Stomach (tissue), 9 donors: Measurements from ENCODE around the gene SYDE1. TPM values are rescaled to one million over a fixed set of nuclear protein-coding genes. Genes with fewer than 3 reads are reported as not detected.

Experiments used
- DNase-seq, 2 donors: peaks; one replicate each; pipeline versions ENCODE4 v3.0.0 to v3.0.0-alpha.2; 2013 to 2019
- H3K27ac ChIP-seq, 5 donors: fragments of 200-600 bp in 4 of 5; sonication (generic) in 4 of 5; one replicate each; pipeline ENCODE4 v1.5.1; 2013 to 2019; ENCODE audit warnings: mild to moderate bottlenecking in 1 of 5, moderate library complexity in 1 of 5
- H3K27me3 ChIP-seq, 3 donors: fragments of 200-600 bp; sonication (generic); one replicate each; pipeline ENCODE4 v1.5.1; 2017 to 2019; ENCODE audit warnings: mixed run types in 1 of 3
- H3K36me3 ChIP-seq, 4 donors: fragments of 200-600 bp; sonication (generic); 1 replicate in 3 of 4; 2 replicates in 1 of 4; pipeline ENCODE4 v1.5.1; 2016 to 2019
- H3K4me1 ChIP-seq, 4 donors: fragments of 200-600 bp; sonication (generic); one replicate each; pipeline ENCODE4 v1.5.1; 2016 to 2019
- H3K4me3 ChIP-seq, 4 donors: fragments of 200-600 bp; sonication (generic) in 3 of 4; one replicate each; pipeline ENCODE4 v1.5.1; 2016 to 2019; ENCODE audit warnings: mild to moderate bottlenecking in 1 of 4
- H3K9me3 ChIP-seq, 4 donors: fragments of 200-600 bp; sonication (generic); one replicate each; pipeline ENCODE4 v1.5.1; 2016 to 2019
- CTCF ChIP-seq, 7 experiments: fragments of 450-650 bp in 4 of 7; fragments of 200-600 bp in 3 of 7; sonication (generic) in 3 of 7; IDR thresholded peaks; one replicate each; pipeline ENCODE4 v1.5.1; 2016 to 2019; ENCODE audit warnings: antibody characterized with exemption in 7 of 7, control low read depth in 2 of 7, mild to moderate bottlenecking in 1 of 7
- EP300 ChIP-seq: sonication (generic); formaldehyde crosslinking; IDR thresholded peaks from one replicate; pipeline ENCODE4 v1.6.1; 2017; ENCODE audit warnings: antibody characterized with exemption
- POLR2A ChIP-seq, 4 donors: fragments of 450-650 bp; IDR thresholded peaks; one replicate each; pipeline ENCODE4 v1.6.1; 2016; ENCODE audit warnings: antibody characterized with exemption in 4 of 4, control low read depth in 2 of 4, mild to moderate bottlenecking in 1 of 4, moderate library complexity in 1 of 4
- POLR2AphosphoS5 ChIP-seq, 3 donors: sonication (generic); formaldehyde crosslinking; IDR thresholded peaks; one replicate each; pipeline ENCODE4 v1.6.1; 2016; ENCODE audit warnings: antibody characterized with exemption in 3 of 3
- WGBS, 5 donors: extraction: QIAGEN DNeasy Blood & Tissue Kit in 3 of 5; methylation state at CpG; one replicate each; pipeline versions ENCODE4 v1.1.5 to v1.1.7; 2013 to 2018; 5-methylcytosine and 5-hydroxymethylcytosine counted together
- intact Hi-C: fragments of 100-400 bp; cut with DNase I; formaldehyde crosslinking; loops from one replicate; pipeline ENCODE4 v1.15.1; 2023; ENCODE audit warnings: low total_unique reads
- polyA plus RNA-seq, 3 donors: library from polyadenylated mRNA; stranded (reverse); fragments of 200-250 nt; gene quantifications; one replicate each; pipeline ENCODE4 v1.2.3, GENCODE V29; 2013
- total RNA-seq, 5 donors: library from RNA; depleted of rRNA; stranded (reverse); fragments of >200 nt; gene quantifications; one replicate each; pipeline versions ENCODE4 v1.1.0 to v1.2.3, GENCODE V29; 2014 to 2016
- donor health status: healthy with polysubstance abuse.
- donor health status: Bipolar disorder and iron deficiency.
- donor health status: healthy.

Gene SYDE1
- total and polyA plus RNA-seq, 8 donors: 2.0 to 19.6 (median 9.6) TPM

- TF ChIP-seq EP300: no peak
- no peak for TF ChIP-seq POLR2A (IDR thresholded peaks at IDR 0.05)
- no peak for TF ChIP-seq POLR2AphosphoS5 (IDR thresholded peaks at IDR 0.05)
- TF ChIP-seq CTCF (IDR thresholded peaks at IDR 0.05): no peak
- Histone ChIP-seq H3K4me3 (no peak overlapping the region), H3K36me3 (peaks cover 67 to 100% (median 98%) of the 10 kb centered on the region in 4 donors), H3K27me3 (no peaks in the 10 kb centered on the region), H3K9me3 (no peaks in the 10 kb centered on the region), H3K4me1 (peaks cover under 1 to 26% (median 14%) of the 10 kb centered on the region in 4 donors), H3K27ac (no peak overlapping the region)
- WGBS, 5 donors: 93 to 100% (median 95%) methylated on average over 1 to 2 of the region's 2 CpGs
- intact Hi-C loops: no loop called here
- no peak for DNase-seq
Measured at GRCh38 chr19:15118248-15118647, 11.0 kb downstream of the SYDE1 start.

- Histone ChIP-seq H3K36me3 (peaks cover 67 to 95% (median 92%) of the 10 kb centered on the region in 4 donors), H3K4me1 (peaks cover 7 to 33% (median 20%) of the 10 kb centered on the region in 4 donors), H3K4me3 (no peak overlapping the region), H3K27me3 (no peaks in the 10 kb centered on the region), H3K9me3 (no peaks in the 10 kb centered on the region), H3K27ac (no peak overlapping the region)
- DNase-seq: no peak
- no peak for TF ChIP-seq POLR2AphosphoS5 (IDR thresholded peaks at IDR 0.05)
- TF ChIP-seq CTCF (IDR thresholded peaks at IDR 0.05): no peak
- intact Hi-C loops: no loop called here
- WGBS, 5 donors: 95 to 98% (median 96%) methylated on average over 12 to 20 of the region's 20 CpGs
Measured at GRCh38 chr19:15118789-15119494, 11.7 kb downstream of the SYDE1 start.

- Histone ChIP-seq H3K27ac (peak overlapping the region in 1 of 5 donors; percentile 9), H3K9me3 (no peaks in the 10 kb centered on the region), H3K27me3 (no peaks in the 10 kb centered on the region), H3K36me3 (peaks cover 67 to 81% (median 79%) of the 10 kb centered on the region in 4 donors), H3K4me3 (no peak overlapping the region), H3K4me1 (peaks cover 15 to 31% (median 23%) of the 10 kb centered on the region in 4 donors)
- TF ChIP-seq POLR2AphosphoS5 (IDR thresholded peaks at IDR 0.05) (no peak), POLR2A (IDR thresholded peaks at IDR 0.05) (no peak), CTCF (IDR thresholded peaks at IDR 0.05) (no peak), EP300 (no peak)
- 94 to 96% (median 95%) methylated on average over 14 of the region's 14 CpGs for WGBS, 5 donors
- intact Hi-C loops: no loop called here
- DNase-seq: no peak
Measured at GRCh38 chr19:15120135-15121026, 13.2 kb downstream of the SYDE1 start.

GRCh38 chr19:15122331-15123030 is 15.3 kb downstream of the SYDE1 start:
- TF ChIP-seq EP300: no peak
- TF ChIP-seq POLR2A (IDR thresholded peaks at IDR 0.05): no peak
- no peak for TF ChIP-seq CTCF (IDR thresholded peaks at IDR 0.05)
- no peak for TF ChIP-seq POLR2AphosphoS5 (IDR thresholded peaks at IDR 0.05)
- peak overlapping the region in 1 of 5 donors; percentile 94 for H3K27ac ChIP-seq
- DNase-seq: no peak
- peaks cover 15 to 34% (median 25%) of the 10 kb centered on the region in 4 donors for H3K4me1 ChIP-seq
- H3K4me3 ChIP-seq: no peak overlapping the region
- no peaks in the 10 kb centered on the region for H3K27me3 ChIP-seq
- H3K9me3 ChIP-seq: no peaks in the 10 kb centered on the region
- intact Hi-C loops: no loop called here
- H3K36me3 ChIP-seq: peaks cover 47 to 60% (median 58%) of the 10 kb centered on the region in 4 donors
- WGBS, 5 donors: 96 to 98% (median 97%) methylated on average over 16 to 21 of the region's 21 CpGs
